Glomerular visceral epithelial cell (primary cell): ENCODE data around the gene EXOG.
A peak's percentile ranks its signal among the peaks of the same experiment; 100 is the strongest.

Source experiments
- DNase-seq: peaks from one replicate; pipeline ENCODE4 v3.0.0-alpha.2; 2016; ENCODE audit errors: extremely low spot score

Gene EXOG

DNA sequence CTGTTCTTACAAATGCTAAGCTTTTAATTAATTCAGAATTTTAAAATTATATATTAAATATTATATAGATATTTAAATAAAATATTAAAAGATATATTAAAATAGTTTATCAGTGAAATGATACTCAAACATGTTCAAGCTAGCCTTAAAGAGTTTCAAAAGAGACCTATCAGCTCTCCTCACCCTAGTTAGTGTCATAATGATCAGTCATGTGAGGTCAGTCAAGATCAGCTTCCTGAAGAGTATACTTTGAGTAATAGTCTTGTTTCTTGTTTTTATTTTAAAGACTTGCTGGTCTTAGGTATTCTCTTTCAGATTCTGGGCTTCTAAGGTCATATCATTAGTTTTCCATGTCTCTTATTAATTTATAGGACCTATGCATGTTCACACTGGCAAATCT is 14.5 kb downstream of the EXOG start:
- no peak for DNase-seq

DNA sequence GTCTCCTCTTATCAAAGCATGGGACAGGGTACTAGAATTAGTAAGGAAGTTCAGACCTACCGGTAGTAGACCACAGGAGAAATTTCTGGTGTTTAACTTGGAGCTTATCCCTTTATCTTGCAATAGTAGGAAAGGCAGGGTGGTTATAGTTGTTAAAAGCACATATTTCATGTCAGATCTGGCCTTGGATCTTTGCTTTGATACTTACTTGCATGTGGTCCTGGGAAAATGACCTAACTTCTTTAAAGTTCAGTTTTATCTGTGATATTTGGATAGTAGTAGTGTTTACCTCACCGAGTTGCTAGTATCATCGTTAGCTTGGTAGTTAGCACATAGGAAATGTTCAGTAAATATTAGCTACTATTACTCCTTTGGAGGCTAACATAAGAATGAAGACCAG is 15.4 kb downstream of the EXOG start:
- no peak for DNase-seq

GRCh38 chr3:38515367-38515766 is 19.2 kb downstream of the EXOG start:
- no peak for DNase-seq

- no peak for DNase-seq
Observed at GRCh38 chr3:38516669-38517068, 20.5 kb downstream of the EXOG start.

DNA sequence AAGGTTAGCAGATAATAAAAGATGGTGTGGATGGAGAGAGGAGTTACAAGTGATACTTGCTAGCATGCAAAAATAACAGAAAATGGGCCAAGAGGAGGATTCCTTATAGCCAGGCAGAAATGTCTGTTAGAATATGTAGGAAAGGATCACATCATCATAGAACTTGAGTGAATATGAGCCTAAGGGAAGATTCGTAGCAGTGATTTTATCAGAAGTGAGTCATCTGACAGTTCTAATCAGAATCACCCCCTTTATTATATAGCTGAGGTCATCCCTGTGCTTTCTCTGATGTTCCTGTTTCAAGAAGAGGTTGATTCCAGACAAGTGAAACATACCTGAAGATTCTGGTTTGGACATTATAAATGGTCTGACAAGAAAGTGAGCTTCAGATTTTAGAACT is 22.9 kb downstream of the EXOG start:
- DNase-seq = no peak

DNA sequence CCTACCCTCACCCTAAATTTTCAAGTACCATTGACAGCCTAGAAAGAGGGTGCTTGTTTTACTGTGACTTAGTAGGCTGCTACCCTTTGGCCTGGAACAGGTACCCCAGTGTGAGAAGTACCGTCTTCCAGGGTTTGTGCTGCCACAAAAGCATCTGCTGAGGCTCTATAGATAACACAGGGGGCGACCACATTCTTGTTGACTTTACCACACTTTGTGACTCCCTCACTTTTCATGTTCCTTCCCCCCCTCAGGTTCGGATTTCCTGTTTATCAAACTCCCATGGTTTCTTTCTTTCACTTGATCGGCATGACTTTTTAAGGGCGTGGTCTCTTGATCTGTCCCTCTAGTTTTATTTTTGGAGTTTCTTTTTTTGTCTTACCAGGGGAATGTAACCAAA is 23.5 kb downstream of the EXOG start:
- no peak for DNase-seq

GRCh38 chr3:38521391-38521987 is 25.3 kb downstream of the EXOG start:
- peak; percentile 68 for DNase-seq

GRCh38 chr3:38522002-38522401 is 25.9 kb downstream of the EXOG start:
- no peak for DNase-seq

GRCh38 chr3:38524141-38524739 is 28.1 kb downstream of the EXOG start:
- DNase-seq = no peak

- no peak for DNase-seq
Observed at GRCh38 chr3:38526792-38527191, 30.7 kb downstream of the EXOG start.

DNA sequence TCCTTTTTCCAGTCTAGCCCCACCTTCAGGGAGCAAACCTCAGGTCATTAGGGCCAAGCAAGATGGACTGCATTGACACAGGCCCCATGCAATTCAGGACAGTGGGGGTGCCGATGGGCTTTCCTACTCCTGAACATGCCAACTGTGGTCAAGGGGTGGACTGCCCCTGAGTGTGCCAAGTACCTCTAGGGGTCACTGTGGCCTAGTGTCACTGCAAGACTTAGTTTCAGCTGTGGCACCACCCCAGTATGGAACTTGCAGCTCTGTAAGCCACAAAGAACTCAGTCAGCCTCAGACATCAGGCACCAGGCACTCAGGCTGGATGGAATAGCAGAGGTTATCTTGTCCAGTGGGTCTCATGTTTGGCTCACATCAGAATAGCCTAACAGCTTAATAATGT is 32.3 kb downstream of the EXOG start:
- DNase-seq = no peak

GRCh38 chr3:38532529-38532928 is 36.4 kb downstream of the EXOG start:
- no peak for DNase-seq

- DNase-seq = no peak
Observed at GRCh38 chr3:38533285-38533976, 37.3 kb downstream of the EXOG start.

- no peak for DNase-seq
Observed at GRCh38 chr3:38534180-38534579, 38.0 kb downstream of the EXOG start.

DNA sequence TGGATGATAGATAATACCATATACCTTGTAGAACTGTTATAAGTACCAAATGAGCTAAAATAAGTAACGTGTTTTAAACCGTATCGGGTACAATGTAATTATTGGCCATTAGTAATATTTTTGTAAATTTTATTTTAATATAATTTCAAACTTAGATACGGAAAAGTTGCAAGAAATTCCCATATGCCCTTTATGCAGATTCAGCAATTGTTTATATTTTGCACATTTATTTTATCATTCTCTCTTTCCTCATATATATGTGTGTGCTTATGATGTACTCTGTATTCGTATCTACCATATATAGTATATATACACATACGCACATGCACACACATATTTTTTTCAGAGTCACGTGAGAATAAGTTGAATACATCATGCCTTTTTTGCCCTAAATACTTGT is 38.5 kb downstream of the EXOG start:
- DNase-seq = no peak

DNA sequence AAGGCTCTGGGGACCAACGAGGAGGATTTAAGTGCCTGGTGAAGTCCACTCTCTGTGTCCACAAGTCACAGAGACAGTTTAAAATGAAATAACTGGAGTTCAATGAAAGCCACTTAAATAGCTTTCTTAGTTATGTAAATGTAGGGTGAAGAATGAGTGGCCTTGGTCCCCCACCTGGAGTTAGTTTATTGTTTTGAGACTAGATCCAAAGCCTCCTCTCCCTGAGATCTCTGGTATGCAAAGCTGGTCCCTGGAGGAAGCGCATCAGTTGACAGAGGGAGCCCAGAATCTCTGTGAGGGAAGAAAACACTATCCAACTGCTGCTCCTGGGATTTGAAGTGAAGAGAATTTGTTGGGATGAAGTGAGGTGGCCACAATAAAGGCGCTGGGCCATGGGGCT is 40.5 kb downstream of the EXOG start:
- no peak for DNase-seq

GRCh38 chr3:38538773-38539353 is 42.7 kb downstream of the EXOG start:
- DNase-seq = no peak

DNA sequence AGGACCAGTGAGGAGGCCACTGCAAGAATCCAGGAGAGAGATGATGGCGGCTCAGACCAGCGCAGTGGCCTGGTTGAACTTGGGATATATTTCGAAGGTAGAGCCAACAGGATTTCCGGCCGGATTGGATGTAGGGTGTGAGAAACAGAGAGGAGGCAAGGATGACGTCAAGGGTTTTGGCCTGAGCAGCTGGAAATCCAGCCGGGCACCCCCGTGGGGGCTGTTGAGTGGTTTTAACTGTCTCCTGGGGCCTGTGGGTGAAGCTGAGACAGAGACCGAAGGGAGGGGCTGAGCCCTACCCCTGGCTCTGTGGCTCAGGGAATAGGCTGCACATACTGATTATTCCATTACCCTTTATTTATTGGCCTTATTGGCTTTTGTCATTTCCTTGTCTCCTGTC is 45.7 kb downstream of the EXOG start:
- no peak for DNase-seq

- DNase-seq = peak; percentile 62
Observed at GRCh38 chr3:38542401-38543298, 46.5 kb downstream of the EXOG start.

DNA sequence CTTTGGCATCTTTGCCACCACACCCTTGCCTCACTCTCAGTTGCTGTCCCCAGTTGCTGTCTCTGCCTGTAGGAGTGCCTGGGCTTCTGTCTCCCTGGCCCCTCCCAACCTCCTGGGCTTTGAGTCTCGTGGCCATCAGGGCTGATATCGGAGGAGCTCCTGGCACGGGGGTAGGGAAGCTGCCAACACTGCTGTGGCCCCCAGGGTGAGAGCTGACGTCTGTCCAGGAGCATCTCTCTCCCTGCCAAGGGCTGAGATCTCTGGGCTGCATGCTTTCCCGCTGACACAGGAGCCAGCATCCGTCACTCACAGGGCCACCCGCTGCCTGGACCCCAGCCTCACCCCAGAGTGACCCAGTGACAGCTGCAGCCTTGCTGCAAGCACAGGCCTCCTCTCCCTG is 47.4 kb downstream of the EXOG start:
- no peak for DNase-seq

DNA sequence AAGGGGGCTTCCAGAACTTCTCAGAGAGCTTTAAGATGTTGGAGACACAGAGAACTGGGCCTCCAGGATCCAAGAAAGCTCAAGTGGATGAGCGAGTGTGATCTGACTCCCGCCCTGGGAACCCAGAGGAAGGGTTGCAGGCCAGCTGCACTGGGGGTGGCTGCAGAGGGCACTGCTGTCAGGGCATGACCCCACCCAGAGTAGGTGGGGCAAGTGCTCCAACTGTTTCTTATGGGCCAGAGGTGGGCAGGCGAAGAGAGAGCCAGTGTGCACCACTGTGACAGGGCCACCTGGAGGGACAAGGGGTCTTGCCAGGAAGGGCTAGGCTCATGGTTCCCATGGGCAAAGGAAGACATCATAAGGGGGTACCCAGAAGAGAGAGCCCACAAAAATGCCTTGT is 48.8 kb downstream of the EXOG start:
- no peak for DNase-seq

DNA sequence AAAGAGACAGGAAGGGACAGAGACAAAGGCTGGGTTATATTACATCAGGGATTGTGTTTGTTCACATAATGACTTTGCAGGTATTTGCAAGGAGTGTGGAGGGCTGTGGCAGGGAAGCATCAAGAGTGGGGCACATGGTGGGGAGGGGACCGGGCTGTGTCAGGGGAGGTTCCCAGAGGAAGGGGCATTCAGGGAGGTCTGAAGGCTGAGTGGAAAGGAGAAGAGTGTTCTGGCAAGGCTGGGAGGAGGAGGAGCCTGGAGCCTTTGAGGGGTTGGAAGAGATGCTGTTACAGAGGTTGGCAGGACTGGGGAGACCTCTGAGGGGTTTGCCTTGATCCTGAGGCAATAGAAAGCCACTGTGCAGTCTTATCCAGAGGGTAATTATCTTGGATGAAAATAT is 49.4 kb downstream of the EXOG start:
- no peak for DNase-seq
